DND-41 (cell line): ENCODE results near the gene NUDT4.

Source experiments
- CTCF ChIP-seq: IDR thresholded peaks from 2 replicates; pipeline ENCODE4 v1.5.1; 2012; ENCODE audit warnings: borderline replicate concordance, low read length, moderate library complexity, mild to moderate bottlenecking; ENCODE audit not compliant: poor library complexity, severe bottlenecking; ENCODE audit errors: extremely low read depth
- EZH2 ChIP-seq: IDR thresholded peaks from 3 replicates; pipeline ENCODE4 v1.6.1; 2012; ENCODE audit warnings: borderline replicate concordance, low read depth, mild to moderate bottlenecking, moderate library complexity, low read length, inconsistent platforms; ENCODE audit not compliant: severe bottlenecking

DNA sequence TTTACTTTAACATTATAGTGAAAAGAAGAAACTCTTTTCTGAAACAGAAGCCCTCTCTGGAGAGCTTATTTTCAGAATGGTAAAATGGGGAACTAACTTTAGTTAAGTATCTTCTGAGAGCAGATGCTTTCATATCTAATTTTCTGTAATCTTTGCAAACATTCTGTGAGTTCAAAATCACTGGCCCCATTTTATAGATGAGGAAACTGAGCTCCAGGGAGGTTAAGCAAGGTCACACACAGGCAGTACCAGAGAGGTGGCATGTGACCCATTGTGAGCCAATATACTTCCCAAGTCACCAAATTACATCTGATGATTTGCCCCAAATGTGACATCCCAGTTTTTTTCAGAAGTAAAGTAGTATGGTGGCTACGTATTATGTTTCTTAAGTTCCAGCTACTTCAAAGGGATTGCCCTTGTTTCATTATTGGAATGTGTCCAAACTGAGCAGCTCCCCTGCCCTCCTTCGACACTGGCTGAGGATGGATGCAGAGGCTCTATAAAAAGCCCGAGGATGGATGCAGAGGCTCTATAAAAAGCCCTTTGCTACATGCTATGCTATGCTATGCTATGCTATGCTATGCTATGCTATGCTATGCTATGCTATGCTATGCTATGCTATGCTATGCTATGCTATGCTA lies 36.2 kb upstream of the NUDT4 start:
- TF ChIP-seq CTCF (no peak), EZH2 (no peak)
